Measurements from ENCODE around the gene PEA15. TPM values are rescaled to one million over a fixed set of nuclear protein-coding genes. Genes with fewer than 3 reads are reported as not detected.

PEA15 gene
- total RNA-seq, 2 donors from 2014 or later = 50.4 to 184 TPM

DNA sequence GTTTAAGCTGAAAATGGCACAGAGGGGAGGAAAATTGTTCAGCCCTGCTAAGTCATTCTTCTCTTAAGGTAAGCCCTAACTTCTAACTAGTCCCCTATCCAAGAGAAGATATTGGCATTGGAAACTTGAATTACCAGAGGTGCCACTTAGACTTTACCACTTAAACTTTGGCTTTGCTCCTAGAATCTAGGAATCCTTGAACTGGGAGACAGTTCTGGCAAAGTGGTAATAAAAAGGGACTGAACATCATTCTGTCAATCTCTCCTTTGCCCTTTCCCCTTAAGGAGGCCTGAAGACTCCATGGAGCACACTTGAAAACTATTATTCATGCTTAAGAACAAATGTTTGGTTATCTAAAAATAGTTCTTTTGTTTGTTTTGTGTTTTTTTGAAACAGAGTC lies 45.3 kb upstream of the PEA15 start:
- TF ChIP-seq POLR2AphosphoS5 (IDR thresholded peaks at IDR 0.05) = peak; percentile 64
- TF ChIP-seq, protein P1, sequence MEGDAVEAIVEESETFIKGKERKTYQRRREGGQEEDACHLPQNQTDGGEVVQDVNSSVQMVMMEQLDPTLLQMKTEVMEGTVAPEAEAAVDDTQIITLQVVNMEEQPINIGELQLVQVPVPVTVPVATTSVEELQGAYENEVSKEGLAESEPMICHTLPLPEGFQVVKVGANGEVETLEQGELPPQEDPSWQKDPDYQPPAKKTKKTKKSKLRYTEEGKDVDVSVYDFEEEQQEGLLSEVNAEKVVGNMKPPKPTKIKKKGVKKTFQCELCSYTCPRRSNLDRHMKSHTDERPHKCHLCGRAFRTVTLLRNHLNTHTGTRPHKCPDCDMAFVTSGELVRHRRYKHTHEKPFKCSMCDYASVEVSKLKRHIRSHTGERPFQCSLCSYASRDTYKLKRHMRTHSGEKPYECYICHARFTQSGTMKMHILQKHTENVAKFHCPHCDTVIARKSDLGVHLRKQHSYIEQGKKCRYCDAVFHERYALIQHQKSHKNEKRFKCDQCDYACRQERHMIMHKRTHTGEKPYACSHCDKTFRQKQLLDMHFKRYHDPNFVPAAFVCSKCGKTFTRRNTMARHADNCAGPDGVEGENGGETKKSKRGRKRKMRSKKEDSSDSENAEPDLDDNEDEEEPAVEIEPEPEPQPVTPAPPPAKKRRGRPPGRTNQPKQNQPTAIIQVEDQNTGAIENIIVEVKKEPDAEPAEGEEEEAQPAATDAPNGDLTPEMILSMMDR (IDR thresholded peaks at IDR 0.05) = no peak
- H3K27ac ChIP-seq = no peak overlapping the region
- H3K36me3 ChIP-seq = no peaks in the 10 kb centered on the region
- no peak overlapping the region for H3K4me3 ChIP-seq
- no peaks in the 10 kb centered on the region for H3K9me3 ChIP-seq
- no peaks in the 10 kb centered on the region for H3K27me3 ChIP-seq (replicated peaks; ENCODE audit: insufficient read depth)
- intact Hi-C loops (cut with DNase I) = no loop called here
- peak; percentile 17 for DNase-seq (ENCODE audit: low spot score)
- no peaks in the 10 kb centered on the region for H3K4me1 ChIP-seq (replicated peaks)

DNA sequence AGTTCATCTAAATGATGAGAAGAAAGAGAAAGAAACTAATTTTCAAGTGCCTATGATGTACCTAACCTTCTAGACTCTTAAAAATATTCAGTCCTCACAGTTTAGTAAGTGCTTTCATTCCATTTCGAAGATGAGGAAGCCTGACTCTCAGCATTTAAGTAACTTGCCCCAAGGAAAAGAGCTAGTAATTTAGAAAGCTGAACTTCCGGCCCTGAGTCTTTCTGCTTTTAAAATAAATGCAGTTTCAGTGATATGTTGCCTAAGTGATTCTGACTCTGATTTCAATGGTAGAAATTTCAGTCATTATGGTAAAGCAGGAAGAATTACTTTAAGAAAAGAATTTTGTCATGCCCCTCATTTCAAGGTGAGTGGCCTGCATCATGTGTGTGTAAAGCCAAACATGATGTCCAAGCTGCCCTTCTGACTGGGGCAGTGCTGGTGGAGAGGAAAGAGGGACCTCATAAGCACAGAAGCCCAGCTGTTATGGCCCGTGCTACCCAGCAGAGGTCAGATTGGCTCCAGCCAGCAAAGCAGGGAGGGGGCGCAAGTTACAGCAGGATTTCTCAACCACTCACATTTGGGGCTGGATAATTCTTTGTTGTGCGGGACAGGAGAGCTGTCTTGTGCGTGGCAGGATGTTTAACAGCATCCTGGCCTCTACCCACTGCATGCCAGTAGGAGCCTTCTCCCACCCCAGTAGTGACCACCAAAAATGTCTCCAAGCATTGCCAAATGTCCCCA lies 43.0 kb upstream of the PEA15 start:
- no peaks in the 10 kb centered on the region for H3K9me3 ChIP-seq
- no peak overlapping the region for H3K4me3 ChIP-seq
- no peaks in the 10 kb centered on the region for H3K4me1 ChIP-seq (replicated peaks)
- TF ChIP-seq POLR2AphosphoS5 (IDR thresholded peaks at IDR 0.05) (no peak), POLR2A (IDR thresholded peaks at IDR 0.05) (no peak)
- TF ChIP-seq, protein P1 (IDR thresholded peaks at IDR 0.05) = no peak
- intact Hi-C loops (cut with DNase I) = no loop called here
- no peaks in the 10 kb centered on the region for H3K27me3 ChIP-seq (replicated peaks; ENCODE audit: insufficient read depth)
- no peak overlapping the region for H3K27ac ChIP-seq
- H3K36me3 ChIP-seq = no peaks in the 10 kb centered on the region
- 77% methylated on average over 6 of the region's 6 CpGs for WGBS
- no peak for DNase-seq (ENCODE audit: low spot score)

DNA sequence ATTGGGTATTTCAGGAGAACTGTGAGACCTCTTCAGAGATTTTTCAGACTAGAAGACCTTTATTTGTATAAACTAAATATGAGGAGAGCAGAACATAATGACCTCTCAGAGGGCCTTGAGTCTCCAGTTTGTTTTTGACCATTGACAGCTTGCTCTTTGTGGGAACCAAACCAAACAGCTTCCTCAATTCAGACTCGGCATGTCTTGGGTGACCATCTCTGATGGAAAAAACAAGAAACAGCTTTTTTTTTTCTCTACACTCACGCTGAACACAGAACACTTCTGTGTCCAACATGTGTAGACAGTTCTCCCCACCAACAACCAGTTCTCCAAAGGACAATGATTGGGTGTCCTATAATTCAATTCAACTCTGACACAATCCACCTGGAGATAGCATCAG lies 42.3 kb upstream of the PEA15 start:
- intact Hi-C loops (cut with DNase I) = no loop called here
- no peak overlapping the region for H3K27ac ChIP-seq
- H3K4me3 ChIP-seq = no peak overlapping the region
- no peaks in the 10 kb centered on the region for H3K27me3 ChIP-seq (replicated peaks; ENCODE audit: insufficient read depth)
- no peaks in the 10 kb centered on the region for H3K9me3 ChIP-seq
- DNase-seq (ENCODE audit: low spot score) = no peak
- no peaks in the 10 kb centered on the region for H3K36me3 ChIP-seq
- no peak for TF ChIP-seq POLR2AphosphoS5 (IDR thresholded peaks at IDR 0.05)
- TF ChIP-seq, protein P1 (IDR thresholded peaks at IDR 0.05) = no peak
- TF ChIP-seq POLR2A (IDR thresholded peaks at IDR 0.05) = no peak
- WGBS = 57% methylated on average over 2 of the region's 2 CpGs
- no peaks in the 10 kb centered on the region for H3K4me1 ChIP-seq (replicated peaks)

- Histone ChIP-seq H3K27me3 (replicated peaks; ENCODE audit: insufficient read depth) (no peaks in the 10 kb centered on the region), H3K36me3 (no peaks in the 10 kb centered on the region), H3K27ac (no peak overlapping the region), H3K9me3 (no peaks in the 10 kb centered on the region), H3K4me3 (no peak overlapping the region), H3K4me1 (replicated peaks) (no peaks in the 10 kb centered on the region)
- DNase-seq (ENCODE audit: low spot score) = no peak
- WGBS = 100% methylated on average over 1 of the region's 1 CpG
- intact Hi-C loops (cut with DNase I) = no loop called here
- TF ChIP-seq POLR2AphosphoS5 (IDR thresholded peaks at IDR 0.05) (no peak), POLR2A (IDR thresholded peaks at IDR 0.05) (no peak)
- TF ChIP-seq, protein P1 (IDR thresholded peaks at IDR 0.05) = no peak
Measured at GRCh38 chr1:160163615-160164014, 41.6 kb upstream of the PEA15 start.

GRCh38 chr1:160164121-160164520 lies 41.1 kb upstream of the PEA15 start:
- Histone ChIP-seq H3K4me1 (replicated peaks) (no peaks in the 10 kb centered on the region), H3K4me3 (no peak overlapping the region), H3K27me3 (replicated peaks; ENCODE audit: insufficient read depth) (no peaks in the 10 kb centered on the region), H3K36me3 (no peaks in the 10 kb centered on the region), H3K9me3 (no peaks in the 10 kb centered on the region), H3K27ac (no peak overlapping the region)
- intact Hi-C loops (cut with DNase I) = no loop called here
- TF ChIP-seq POLR2A (IDR thresholded peaks at IDR 0.05) = no peak
- no peak for DNase-seq (ENCODE audit: low spot score)
- WGBS = 89% methylated on average over 10 of the region's 10 CpGs

Measured in prostate gland (tissue), 2 donors.